Liver (tissue), 9 donors: ENCODE data around the gene LRRC45. TPM values are rescaled to one million over a fixed set of nuclear protein-coding genes. Genes with fewer than 3 reads are reported as not detected.

Experiments used
- DNase-seq: peaks from one replicate; pipeline ENCODE4 v3.0.0-alpha.2; 2017; ENCODE audit warnings: low spot score
- H3K27ac ChIP-seq, 2 donors: one replicate each; pipeline ENCODE4 v1.7.0; 2013; ENCODE audit warnings: inconsistent platforms in 2 of 2, low read length in 2 of 2, control low read depth in 1 of 2, low read depth in 1 of 2, mild to moderate bottlenecking in 1 of 2
- H3K27me3 ChIP-seq, 4 donors: one replicate each; pipeline versions ENCODE4 v1.6.1 to v1.7.0; 2013; ENCODE audit warnings: low read length in 3 of 4, inconsistent platforms in 1 of 4, mild to moderate bottlenecking in 1 of 4, moderate library complexity in 1 of 4; ENCODE audit not compliant: control insufficient read depth in 4 of 4, insufficient read depth in 4 of 4
- H3K36me3 ChIP-seq, 4 donors: one replicate each; pipeline versions ENCODE4 v1.6.1 to v1.7.0; 2013; ENCODE audit warnings: low read length in 3 of 4, mild to moderate bottlenecking in 3 of 4, low read depth in 1 of 4, moderate library complexity in 1 of 4; ENCODE audit not compliant: control insufficient read depth in 4 of 4, insufficient read depth in 3 of 4
- H3K4me1 ChIP-seq, 4 donors: one replicate each; pipeline versions ENCODE4 v1.6.1 to v1.7.0; 2013; ENCODE audit warnings: low read length in 3 of 4, mild to moderate bottlenecking in 3 of 4, moderate library complexity in 1 of 4; ENCODE audit not compliant: control insufficient read depth in 4 of 4, insufficient read depth in 4 of 4
- H3K4me3 ChIP-seq, 3 donors: one replicate each; pipeline versions ENCODE4 v1.6.1 to v1.7.0; 2013; ENCODE audit warnings: low read length in 3 of 3, control low read depth in 1 of 3, low read depth in 1 of 3, mild to moderate bottlenecking in 1 of 3
- H3K9ac ChIP-seq, 2 donors: one replicate each; pipeline ENCODE4 v1.7.0; 2013; ENCODE audit warnings: low read length in 2 of 2, mild to moderate bottlenecking in 2 of 2, moderate library complexity in 2 of 2, control low read depth in 1 of 2, low read depth in 1 of 2
- H3K9me3 ChIP-seq, 4 donors: one replicate each; pipeline versions ENCODE4 v1.6.1 to v1.7.0; 2013; ENCODE audit warnings: low read length in 3 of 4; ENCODE audit not compliant: control insufficient read depth in 4 of 4
- EGR1 ChIP-seq, 2 donors: IDR thresholded peaks; 2 replicates each; pipeline ENCODE4 v1.6.1; 2016 to 2018; ENCODE audit warnings: antibody characterized with exemption in 2 of 2, low read depth in 2 of 2
- FOXA2 ChIP-seq: IDR thresholded peaks from 2 replicates; pipeline ENCODE4 v1.6.1; 2016; ENCODE audit warnings: antibody characterized with exemption
- HNF4G ChIP-seq: IDR thresholded peaks from 2 replicates; pipeline ENCODE4 v1.6.1; 2016; ENCODE audit warnings: antibody characterized with exemption
- JUND ChIP-seq, 2 donors: IDR thresholded peaks; 2 replicates each; pipeline ENCODE4 v1.6.1; 2016; ENCODE audit warnings: antibody characterized with exemption in 2 of 2
- NR2F2 ChIP-seq: IDR thresholded peaks from 2 replicates; pipeline ENCODE4 v1.6.1; 2016; ENCODE audit warnings: antibody characterized with exemption
- RAD21 ChIP-seq, 2 donors: IDR thresholded peaks; 2 replicates each; pipeline ENCODE4 v1.6.1; 2016; ENCODE audit warnings: antibody characterized with exemption in 2 of 2, mild to moderate bottlenecking in 2 of 2
- RXRA ChIP-seq, 2 donors: IDR thresholded peaks; 2 replicates each; pipeline ENCODE4 v1.6.1; 2017 to 2018; ENCODE audit warnings: antibody characterized with exemption in 2 of 2, mild to moderate bottlenecking in 1 of 2
- SP1 ChIP-seq: IDR thresholded peaks from 2 replicates; pipeline ENCODE4 v1.6.1; 2018; ENCODE audit warnings: antibody characterized with exemption, mild to moderate bottlenecking
- TAF1 ChIP-seq: conservative IDR thresholded peaks from 2 replicates; pipeline ENCODE4 v1.6.1; 2016; ENCODE audit warnings: antibody characterized with exemption, mild to moderate bottlenecking
- YY1 ChIP-seq: IDR thresholded peaks from 2 replicates; pipeline ENCODE4 v1.6.1; 2016; ENCODE audit warnings: antibody characterized with exemption, mild to moderate bottlenecking
- WGBS: extraction: QIAGEN DNeasy Blood & Tissue Kit; methylation state at CpG from one replicate; pipeline ENCODE4 v1.1.7; 2013; 5-methylcytosine and 5-hydroxymethylcytosine counted together
- polyA plus RNA-seq, 2 donors: library from polyadenylated mRNA; stranded (reverse) in 1 of 2; unstranded in 1 of 2; fragments of 200-250 nt in 1 of 2; fragments of >200 nt in 1 of 2; fragmentation: Nextera tagmentation in 1 of 2; extraction: Ambion mirVana in 1 of 2; gene quantifications; one replicate each; pipeline versions ENCODE4 v1.2.1 to v1.2.3, GENCODE V29; 2013 to 2015
- total RNA-seq, 2 donors: library from RNA; depleted of rRNA; stranded (reverse); fragments of >200 nt; gene quantifications; one replicate each; pipeline ENCODE4 v1.2.3, GENCODE V29; 2014
- TF ChIP-seq, protein P1 (sequence below): fragments of 150-350 bp; IDR thresholded peaks from 2 replicates; pipeline ENCODE4 v1.5.1; 2017; ENCODE audit warnings: improper control_type of control experiment, low read depth, low read length; ENCODE audit not compliant: missing input control
- TF ChIP-seq, protein P2 (sequence below): IDR thresholded peaks from 2 replicates; pipeline ENCODE4 v1.6.1; 2016; ENCODE audit warnings: antibody characterized with exemption
- TF ChIP-seq, protein P3 (sequence below): IDR thresholded peaks from 2 replicates; pipeline ENCODE4 v1.6.1; 2016; ENCODE audit warnings: antibody characterized with exemption, mild to moderate bottlenecking
- TF ChIP-seq, protein P4 (sequence below): IDR thresholded peaks from 2 replicates; pipeline ENCODE4 v1.6.1; 2016; ENCODE audit warnings: antibody characterized with exemption
- donor health status: healthy.
- donor health status: healthy.
- donor health status: healthy.
- donor health status: healthy.
- donor health status: healthy.

LRRC45 gene
- total and polyA plus RNA-seq, 4 donors, result 4.0 to 14.1 (median 7.0) TPM

DNA sequence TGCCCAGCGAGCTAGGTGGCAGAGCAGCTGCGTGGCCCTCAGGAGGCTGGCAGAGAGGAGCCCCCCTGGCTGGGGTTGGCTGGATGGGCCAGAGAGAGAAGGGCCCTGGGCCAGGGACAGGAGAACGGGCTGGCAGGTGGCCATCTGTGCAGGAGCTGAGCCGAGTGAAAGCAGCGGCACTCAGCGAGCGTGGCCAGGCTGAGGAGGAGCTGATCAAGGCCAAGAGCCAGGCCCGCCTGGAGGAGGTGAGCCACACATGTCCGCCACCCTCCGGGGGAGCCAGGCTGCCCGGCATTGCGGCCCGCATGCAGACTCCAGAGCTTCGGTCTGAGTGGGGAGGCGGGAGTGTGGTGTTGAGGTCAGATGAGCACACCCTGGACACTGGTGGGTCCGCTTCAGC, 6.3 kb downstream of the LRRC45 start:
- H3K9me3 ChIP-seq, result no peaks in the 10 kb centered on the region
- WGBS, result 69% methylated on average over 16 of the region's 16 CpGs
- no peak for TF ChIP-seq EGR1 (IDR thresholded peaks at IDR 0.05; ENCODE audit: low read depth in 2 of 2)
- TF ChIP-seq HNF4G, result no peak
- TF ChIP-seq NR2F2, result no peak
- TF ChIP-seq, protein P1, sequence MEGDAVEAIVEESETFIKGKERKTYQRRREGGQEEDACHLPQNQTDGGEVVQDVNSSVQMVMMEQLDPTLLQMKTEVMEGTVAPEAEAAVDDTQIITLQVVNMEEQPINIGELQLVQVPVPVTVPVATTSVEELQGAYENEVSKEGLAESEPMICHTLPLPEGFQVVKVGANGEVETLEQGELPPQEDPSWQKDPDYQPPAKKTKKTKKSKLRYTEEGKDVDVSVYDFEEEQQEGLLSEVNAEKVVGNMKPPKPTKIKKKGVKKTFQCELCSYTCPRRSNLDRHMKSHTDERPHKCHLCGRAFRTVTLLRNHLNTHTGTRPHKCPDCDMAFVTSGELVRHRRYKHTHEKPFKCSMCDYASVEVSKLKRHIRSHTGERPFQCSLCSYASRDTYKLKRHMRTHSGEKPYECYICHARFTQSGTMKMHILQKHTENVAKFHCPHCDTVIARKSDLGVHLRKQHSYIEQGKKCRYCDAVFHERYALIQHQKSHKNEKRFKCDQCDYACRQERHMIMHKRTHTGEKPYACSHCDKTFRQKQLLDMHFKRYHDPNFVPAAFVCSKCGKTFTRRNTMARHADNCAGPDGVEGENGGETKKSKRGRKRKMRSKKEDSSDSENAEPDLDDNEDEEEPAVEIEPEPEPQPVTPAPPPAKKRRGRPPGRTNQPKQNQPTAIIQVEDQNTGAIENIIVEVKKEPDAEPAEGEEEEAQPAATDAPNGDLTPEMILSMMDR, result no peak
- no peak for TF ChIP-seq SP1
- no peaks in the 10 kb centered on the region for H3K27me3 ChIP-seq
- H3K4me1 ChIP-seq, result peaks cover 12 to 58% (median 35%) of the 10 kb centered on the region in 4 donors
- no peak overlapping the region for H3K27ac ChIP-seq
- DNase-seq, result no peak
- H3K4me3 ChIP-seq, result no peak overlapping the region
- H3K36me3 ChIP-seq, result no peaks in the 10 kb centered on the region
- H3K9ac ChIP-seq, result no peak overlapping the region

- Histone ChIP-seq H3K4me3 (no peak overlapping the region), H3K27ac (no peak overlapping the region), H3K36me3 (peaks cover 0 to 1% (median 0%) of the 10 kb centered on the region in 4 donors), H3K9ac (no peak overlapping the region), H3K4me1 (peaks cover 12 to 55% (median 34%) of the 10 kb centered on the region in 4 donors), H3K9me3 (no peaks in the 10 kb centered on the region), H3K27me3 (no peaks in the 10 kb centered on the region)
- TF ChIP-seq RXRA (IDR thresholded peaks at IDR 0.05), result no peak
- TF ChIP-seq NR2F2, result no peak
- TF ChIP-seq SP1, result no peak
- TF ChIP-seq TAF1, result no peak
- TF ChIP-seq EGR1 (IDR thresholded peaks at IDR 0.05; ENCODE audit: low read depth in 2 of 2), result no peak
- no peak for TF ChIP-seq JUND (IDR thresholded peaks at IDR 0.05)
- no peak for TF ChIP-seq RAD21 (IDR thresholded peaks at IDR 0.05)
- TF ChIP-seq YY1, result no peak
- TF ChIP-seq, protein P2, sequence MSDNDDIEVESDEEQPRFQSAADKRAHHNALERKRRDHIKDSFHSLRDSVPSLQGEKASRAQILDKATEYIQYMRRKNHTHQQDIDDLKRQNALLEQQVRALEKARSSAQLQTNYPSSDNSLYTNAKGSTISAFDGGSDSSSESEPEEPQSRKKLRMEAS, result no peak
- TF ChIP-seq, protein P3, sequence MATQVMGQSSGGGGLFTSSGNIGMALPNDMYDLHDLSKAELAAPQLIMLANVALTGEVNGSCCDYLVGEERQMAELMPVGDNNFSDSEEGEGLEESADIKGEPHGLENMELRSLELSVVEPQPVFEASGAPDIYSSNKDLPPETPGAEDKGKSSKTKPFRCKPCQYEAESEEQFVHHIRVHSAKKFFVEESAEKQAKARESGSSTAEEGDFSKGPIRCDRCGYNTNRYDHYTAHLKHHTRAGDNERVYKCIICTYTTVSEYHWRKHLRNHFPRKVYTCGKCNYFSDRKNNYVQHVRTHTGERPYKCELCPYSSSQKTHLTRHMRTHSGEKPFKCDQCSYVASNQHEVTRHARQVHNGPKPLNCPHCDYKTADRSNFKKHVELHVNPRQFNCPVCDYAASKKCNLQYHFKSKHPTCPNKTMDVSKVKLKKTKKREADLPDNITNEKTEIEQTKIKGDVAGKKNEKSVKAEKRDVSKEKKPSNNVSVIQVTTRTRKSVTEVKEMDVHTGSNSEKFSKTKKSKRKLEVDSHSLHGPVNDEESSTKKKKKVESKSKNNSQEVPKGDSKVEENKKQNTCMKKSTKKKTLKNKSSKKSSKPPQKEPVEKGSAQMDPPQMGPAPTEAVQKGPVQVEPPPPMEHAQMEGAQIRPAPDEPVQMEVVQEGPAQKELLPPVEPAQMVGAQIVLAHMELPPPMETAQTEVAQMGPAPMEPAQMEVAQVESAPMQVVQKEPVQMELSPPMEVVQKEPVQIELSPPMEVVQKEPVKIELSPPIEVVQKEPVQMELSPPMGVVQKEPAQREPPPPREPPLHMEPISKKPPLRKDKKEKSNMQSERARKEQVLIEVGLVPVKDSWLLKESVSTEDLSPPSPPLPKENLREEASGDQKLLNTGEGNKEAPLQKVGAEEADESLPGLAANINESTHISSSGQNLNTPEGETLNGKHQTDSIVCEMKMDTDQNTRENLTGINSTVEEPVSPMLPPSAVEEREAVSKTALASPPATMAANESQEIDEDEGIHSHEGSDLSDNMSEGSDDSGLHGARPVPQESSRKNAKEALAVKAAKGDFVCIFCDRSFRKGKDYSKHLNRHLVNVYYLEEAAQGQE, result no peak
- TF ChIP-seq, protein P1, result no peak
- no peak for TF ChIP-seq FOXA2
- TF ChIP-seq, protein P4, sequence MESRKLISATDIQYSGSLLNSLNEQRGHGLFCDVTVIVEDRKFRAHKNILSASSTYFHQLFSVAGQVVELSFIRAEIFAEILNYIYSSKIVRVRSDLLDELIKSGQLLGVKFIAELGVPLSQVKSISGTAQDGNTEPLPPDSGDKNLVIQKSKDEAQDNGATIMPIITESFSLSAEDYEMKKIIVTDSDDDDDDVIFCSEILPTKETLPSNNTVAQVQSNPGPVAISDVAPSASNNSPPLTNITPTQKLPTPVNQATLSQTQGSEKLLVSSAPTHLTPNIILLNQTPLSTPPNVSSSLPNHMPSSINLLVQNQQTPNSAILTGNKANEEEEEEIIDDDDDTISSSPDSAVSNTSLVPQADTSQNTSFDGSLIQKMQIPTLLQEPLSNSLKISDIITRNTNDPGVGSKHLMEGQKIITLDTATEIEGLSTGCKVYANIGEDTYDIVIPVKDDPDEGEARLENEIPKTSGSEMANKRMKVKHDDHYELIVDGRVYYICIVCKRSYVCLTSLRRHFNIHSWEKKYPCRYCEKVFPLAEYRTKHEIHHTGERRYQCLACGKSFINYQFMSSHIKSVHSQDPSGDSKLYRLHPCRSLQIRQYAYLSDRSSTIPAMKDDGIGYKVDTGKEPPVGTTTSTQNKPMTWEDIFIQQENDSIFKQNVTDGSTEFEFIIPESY, result no peak
- no peak for DNase-seq
- 55% methylated on average over 31 of the region's 31 CpGs for WGBS
These were observed 6.9 kb downstream of the LRRC45 start for GRCh38 chr17:82029990-82030469.
